OCI-LY7 (cell line): ENCODE measurements around the gene CTAGE8. TPM values are rescaled to one million over a fixed set of nuclear protein-coding genes. Genes with fewer than 3 reads are reported as not detected.
"Not testable (repeated sequence)": the region's sequence is repeated elsewhere in the genome, so short reads cannot be mapped to it uniquely, and the experiment has no call there.

ENCODE experiments used
- BruUV-seq: library from RNA; stranded (reverse); fragments of 400-500 nt; replicated peaks from 2 replicates; lab custom pipeline; 2021; lab: Mats Ljungman, UMichigan
- CTCF ChIA-PET: fragments of 300-600 bp; sonication (Branson Sonifier 250); formaldehyde crosslinking; loops from one replicate; lab custom pipeline; 2022; ENCODE audit warnings: antibody characterized with exemption; ENCODE audit not compliant: unreplicated experiment; lab: Charles Lee
- POLR2A ChIA-PET: fragments of 300-600 bp; sonication (Branson Sonifier 250); formaldehyde crosslinking; loops from one replicate; lab custom pipeline; 2022; ENCODE audit warnings: antibody characterized with exemption; lab: Charles Lee
- DNase-seq: peaks from one replicate; pipeline ENCODE4 v3.0.0-alpha.2; 2015; ENCODE audit warnings: low spot score
- H2AFZ ChIP-seq: fragments of 200-600 bp; sonication (generic), shearing (Covaris generic); 2 replicates; pipeline ENCODE4 v1.6.1; 2014; ENCODE audit warnings: mild to moderate bottlenecking, antibody characterized with exemption, low read length, moderate library complexity
- H3K27ac ChIP-seq: fragments of 200-600 bp; sonication (generic); 2 replicates; pipeline ENCODE4 v1.5.1; 2014; ENCODE audit warnings: mixed run types, low read depth, mild to moderate bottlenecking, moderate library complexity, low read length, inconsistent platforms; ENCODE audit not compliant: poor library complexity, severe bottlenecking
- H3K36me3 ChIP-seq: fragments of 200-600 bp; sonication (generic); 2 replicates; pipeline ENCODE4 v1.6.1; 2014; ENCODE audit warnings: mild to moderate bottlenecking, antibody characterized with exemption, low read length, moderate library complexity, mixed read lengths; ENCODE audit not compliant: insufficient read depth
- H3K4me1 ChIP-seq: fragments of 200-600 bp; sonication (generic); 2 replicates; pipeline ENCODE4 v1.5.1; 2014; ENCODE audit warnings: mild to moderate bottlenecking, low read length; ENCODE audit not compliant: insufficient read depth, poor library complexity, severe bottlenecking
- H3K4me2 ChIP-seq: fragments of 200-600 bp; sonication (generic); 2 replicates; pipeline ENCODE4 v1.6.1; 2014; ENCODE audit warnings: mild to moderate bottlenecking, low read length
- H3K4me3 ChIP-seq: fragments of 200-600 bp; sonication (generic); 2 replicates; pipeline ENCODE4 v1.5.1; 2014; ENCODE audit warnings: mild to moderate bottlenecking, low read depth, low read length; ENCODE audit not compliant: poor library complexity, severe bottlenecking
- H3K79me2 ChIP-seq: fragments of 200-600 bp; sonication (generic); 2 replicates; pipeline ENCODE4 v1.6.1; 2016; ENCODE audit warnings: low read depth, mild to moderate bottlenecking, low read length, moderate library complexity, mixed read lengths; ENCODE audit not compliant: insufficient read depth
- H3K9me2 ChIP-seq: fragments of 200-600 bp; sonication (generic); 2 replicates; pipeline ENCODE4 v1.6.1; 2016; ENCODE audit warnings: mild to moderate bottlenecking, low read length, mixed read lengths; ENCODE audit not compliant: insufficient read depth
- H3K9me3 ChIP-seq: fragments of 200-600 bp; sonication (generic); 2 replicates; pipeline ENCODE4 v1.6.1; 2014; ENCODE audit warnings: mild to moderate bottlenecking, mixed run types, low read length, mixed read lengths
- H4K20me1 ChIP-seq: fragments of 200-600 bp; sonication (generic); 2 replicates; pipeline ENCODE4 v1.6.1; 2014; ENCODE audit warnings: mild to moderate bottlenecking, antibody characterized with exemption, low read length, moderate library complexity, mixed read lengths; ENCODE audit not compliant: insufficient read depth
- intact Hi-C: fragments of 100-400 bp; cut with micrococcal nuclease; formaldehyde crosslinking; loops from one replicate; pipeline ENCODE4 v1.10.0; 2022; ENCODE audit not compliant: unreplicated experiment
- total RNA-seq, 2 experiments: library from RNA; depleted of rRNA in 1 of 2; stranded (reverse); fragments of >200 nt in 1 of 2; shearing (Covaris generic) in 1 of 2; gene quantifications; 2 replicates each; pipeline ENCODE4 v1.2.3, GENCODE V29; 2014 to 2022

CTAGE8 gene
- total RNA-seq, 2 experiments from 2014 or later, result not detected

GRCh38 chr7:144283716-144284115, 14.6 kb upstream of the CTAGE8 start:
- H3K27ac ChIP-seq, BruUV-seq, DNase-seq, H3K9me2 ChIP-seq, POLR2A ChIA-PET, H3K4me2 ChIP-seq, H3K79me2 ChIP-seq, H3K4me3 ChIP-seq, H4K20me1 ChIP-seq, intact Hi-C loops, CTCF ChIA-PET, H3K4me1 ChIP-seq, H2AFZ ChIP-seq, H3K36me3 ChIP-seq, H3K9me3 ChIP-seq: not testable (repeated sequence)

DNA sequence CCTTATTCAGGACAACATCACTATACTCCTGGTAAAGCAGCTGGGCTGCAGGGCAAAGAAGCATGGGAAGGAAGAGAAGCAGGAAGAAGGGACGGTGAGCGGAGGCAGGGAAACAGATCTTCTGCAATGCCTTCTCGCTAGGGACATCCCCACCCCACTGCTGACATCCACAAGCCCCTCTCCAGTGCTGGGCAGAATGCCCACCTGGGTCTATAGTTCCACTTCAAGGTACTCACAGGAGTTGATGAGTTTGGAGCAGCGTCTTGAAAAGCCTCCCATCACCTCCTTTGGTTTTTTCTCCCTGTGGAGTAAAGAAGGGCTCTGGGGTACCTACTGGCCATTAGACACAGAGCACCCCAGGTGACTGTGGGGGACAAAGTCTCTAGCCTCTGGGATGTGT, 13.4 kb upstream of the CTAGE8 start:
- H3K27ac ChIP-seq, H3K9me2 ChIP-seq, intact Hi-C loops, H3K4me2 ChIP-seq, H4K20me1 ChIP-seq, H3K79me2 ChIP-seq, POLR2A ChIA-PET, H3K4me1 ChIP-seq, CTCF ChIA-PET, H3K36me3 ChIP-seq, DNase-seq, H3K4me3 ChIP-seq, H2AFZ ChIP-seq, H3K9me3 ChIP-seq, BruUV-seq: not testable (repeated sequence)

- BruUV-seq, H3K4me2 ChIP-seq, H3K4me1 ChIP-seq, H3K9me3 ChIP-seq, H4K20me1 ChIP-seq, H3K9me2 ChIP-seq, H3K27ac ChIP-seq, H3K4me3 ChIP-seq, CTCF ChIA-PET, H3K79me2 ChIP-seq, H3K36me3 ChIP-seq, POLR2A ChIA-PET, DNase-seq, intact Hi-C loops, H2AFZ ChIP-seq: not testable (repeated sequence)
Measured at GRCh38 chr7:144281981-144282380, 12.9 kb upstream of the CTAGE8 start.

DNA sequence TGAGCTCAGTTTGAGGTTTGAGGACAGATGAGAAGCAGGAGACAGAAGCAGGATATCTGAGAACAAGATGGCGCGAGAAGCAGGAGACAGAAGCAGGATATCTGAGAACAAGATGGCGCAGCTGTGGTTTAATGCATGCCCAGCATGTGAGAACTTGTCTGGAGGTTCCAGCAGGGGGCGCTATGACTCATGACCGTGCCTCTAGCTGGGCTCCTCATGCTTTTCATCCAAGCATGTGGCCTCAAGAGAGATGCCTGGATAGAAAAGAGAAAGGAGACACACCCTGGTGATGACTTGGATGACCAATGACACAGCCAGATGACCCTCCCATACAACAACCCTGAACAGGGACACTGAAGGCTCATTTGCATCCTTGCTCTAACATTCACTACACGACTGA, 10.9 kb upstream of the CTAGE8 start:
- H3K36me3 ChIP-seq, CTCF ChIA-PET, H3K4me1 ChIP-seq, H3K9me2 ChIP-seq, H3K27ac ChIP-seq, H4K20me1 ChIP-seq, intact Hi-C loops, H3K4me2 ChIP-seq, H3K4me3 ChIP-seq, DNase-seq, H3K79me2 ChIP-seq, BruUV-seq, POLR2A ChIA-PET, H2AFZ ChIP-seq, H3K9me3 ChIP-seq: not testable (repeated sequence)

DNA sequence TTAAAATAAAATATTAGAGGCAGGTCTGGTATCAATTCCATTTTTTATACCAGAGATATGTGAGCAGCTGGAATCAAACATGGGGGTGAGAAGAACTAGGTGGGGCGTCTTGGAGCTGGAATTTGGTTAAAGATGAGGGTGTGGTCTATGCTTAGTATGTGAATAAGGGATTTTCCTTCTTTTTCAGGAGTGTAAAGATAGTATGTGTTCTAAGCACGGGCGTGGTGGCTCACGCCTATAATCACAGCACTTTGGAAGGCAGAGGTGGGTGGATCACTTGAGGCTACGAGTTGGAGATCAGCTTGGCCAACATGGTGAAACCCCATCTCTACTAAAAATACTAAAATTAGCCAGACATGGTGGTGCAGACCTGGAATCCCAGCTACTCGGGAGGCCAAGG, 6.2 kb upstream of the CTAGE8 start:
- BruUV-seq, CTCF ChIA-PET, H4K20me1 ChIP-seq, H3K27ac ChIP-seq, DNase-seq, H3K4me1 ChIP-seq, H3K9me2 ChIP-seq, POLR2A ChIA-PET, H3K4me2 ChIP-seq, H2AFZ ChIP-seq, H3K36me3 ChIP-seq, intact Hi-C loops, H3K9me3 ChIP-seq, H3K79me2 ChIP-seq, H3K4me3 ChIP-seq: not testable (repeated sequence)

GRCh38 chr7:144264692-144265091, 4.4 kb downstream of the CTAGE8 start, which contains the start of gene OR2A7:
Gene OR2A7 (minus strand): TSS chr7:144264792. CDS start chr7:144259628, 5,164 bp downstream.
- BruUV-seq, CTCF ChIA-PET, intact Hi-C loops: not testable (repeated sequence)

GRCh38 chr7:144262128-144262527, 7.0 kb downstream of the CTAGE8 start:
- H3K9me3 ChIP-seq, POLR2A ChIA-PET, H4K20me1 ChIP-seq, H3K9me2 ChIP-seq, DNase-seq, H3K4me3 ChIP-seq, H3K4me1 ChIP-seq, H2AFZ ChIP-seq, BruUV-seq, intact Hi-C loops, H3K27ac ChIP-seq, CTCF ChIA-PET, H3K36me3 ChIP-seq, H3K79me2 ChIP-seq, H3K4me2 ChIP-seq: not testable (repeated sequence)

More at GRCh38 chr7:144264692-144265091, 4.4 kb downstream of the CTAGE8 start, which contains the start of gene OR2A7:
- H3K4me3 ChIP-seq, H3K4me1 ChIP-seq, H3K4me2 ChIP-seq, H3K9me3 ChIP-seq, H3K9me2 ChIP-seq, H2AFZ ChIP-seq, H4K20me1 ChIP-seq, H3K27ac ChIP-seq, DNase-seq, POLR2A ChIA-PET, H3K36me3 ChIP-seq, H3K79me2 ChIP-seq: not testable (repeated sequence)
